Measurements from ENCODE around the gene PTPN4. TPM values are rescaled to one million over a fixed set of nuclear protein-coding genes. Genes with fewer than 3 reads are reported as not detected.

PTPN4 gene
- total and polyA plus RNA-seq, 2 experiments from 2014 or later = 41.6 to 90.4 TPM

GRCh38 chr2:120028795-120029194 is 269.1 kb downstream of the PTPN4 start:
- no peak overlapping the region for H3K4me3 Mint-ChIP-seq
- peaks cover 34% of the 10 kb centered on the region for H3K36me3 Mint-ChIP-seq (ENCODE audit: low read depth)
- Histone ChIP-seq H3K4me3 (no peak overlapping the region), H4K20me1 (replicated peaks; ENCODE audit: insufficient read depth) (peaks cover 6% of the 10 kb centered on the region; the same call in 1 of the 2 replicates), H3F3A (replicated peaks; ENCODE audit: low read depth) (no peaks in the 10 kb centered on the region), H3K9me2 (ENCODE audit: insufficient read depth) (no peaks in the 10 kb centered on the region), H3K4me2 (no peak overlapping the region), H3K4me1 (ENCODE audit: insufficient read depth) (peaks cover 15% of the 10 kb centered on the region), H2AFZ (no peak overlapping the region), H3K36me3 (ENCODE audit: insufficient read depth) (no peaks in the 10 kb centered on the region), H3K79me2 (replicated peaks; ENCODE audit: insufficient read depth) (peaks cover 87% of the 10 kb centered on the region), H3K27ac (ENCODE audit: low read depth) (no peak overlapping the region), H3K27me3 (ENCODE audit: insufficient read depth) (no peaks in the 10 kb centered on the region)
- DNase-seq (ENCODE audit: low spot score) (no peak), ATAC-seq (no peak)
- H3K27ac Mint-ChIP-seq = no peak overlapping the region
- H3K27me3 Mint-ChIP-seq (ENCODE audit: insufficient read depth, low read depth, poor library complexity) = peaks cover 2% of the 10 kb centered on the region
- peaks cover 17% of the 10 kb centered on the region for H3K4me1 Mint-ChIP-seq
- no peak for TF ChIP-seq CREB1 (CRISPR knock-in tag; IDR thresholded peaks at IDR 0.05; ENCODE audit: low read depth)
- peaks cover 18% of the 10 kb centered on the region for H3K9me3 Mint-ChIP-seq

DNA sequence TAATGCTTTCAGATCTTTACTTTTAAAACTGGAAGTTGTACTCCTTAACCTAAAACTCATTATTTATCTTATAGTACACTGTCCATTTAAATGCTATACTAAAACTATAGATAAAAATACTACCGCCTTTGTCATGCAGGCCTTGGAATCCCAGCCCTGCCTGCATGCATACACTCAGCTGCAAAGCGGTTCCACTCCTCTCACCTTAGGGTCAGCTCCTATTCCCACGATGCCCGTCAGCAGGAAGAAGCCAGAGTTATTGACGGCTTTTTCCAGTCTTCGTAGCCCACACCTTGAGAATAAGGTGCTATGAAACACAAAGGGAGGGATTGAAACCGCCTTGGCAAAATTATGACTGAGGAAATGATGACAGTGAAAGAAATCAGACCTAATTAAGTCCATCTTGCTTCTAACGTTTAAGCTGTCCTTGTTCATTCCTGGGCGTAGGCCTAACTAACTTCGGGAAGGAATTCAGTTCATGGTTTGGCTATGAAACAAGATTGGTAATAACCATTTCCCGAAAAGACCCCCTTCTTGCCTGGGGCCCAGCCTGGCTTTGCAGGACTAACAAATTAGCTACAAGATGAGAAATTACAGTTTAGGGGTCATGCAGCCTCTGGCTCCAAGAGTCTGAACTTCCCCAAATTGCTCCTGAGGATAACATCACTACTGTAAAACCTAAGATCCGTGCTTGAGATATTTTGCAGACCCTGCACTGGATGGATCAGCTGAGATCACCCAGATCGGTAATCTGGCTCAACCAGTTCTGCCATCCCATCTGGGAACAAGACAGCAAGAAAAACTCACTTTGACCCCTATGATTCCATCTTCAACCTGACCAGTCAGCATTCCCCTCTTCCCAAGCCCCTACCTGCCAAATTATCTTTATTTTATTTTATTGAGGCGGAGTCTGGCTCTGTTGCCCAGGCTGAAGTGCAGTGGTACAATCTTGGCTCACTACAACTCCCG is 270.2 kb downstream of the PTPN4 start:
- Mint-ChIP-seq H3K9me3 (peaks cover 9% of the 10 kb centered on the region; the same call in 2 of the 3 replicates), H3K4me3 (no peak overlapping the region), H3K27me3 (ENCODE audit: insufficient read depth, low read depth, poor library complexity) (peaks cover 1% of the 10 kb centered on the region), H3K27ac (no peak overlapping the region; the same call in 1 of the 2 replicates), H3K36me3 (ENCODE audit: low read depth) (peaks cover 23% of the 10 kb centered on the region), H3K4me1 (peaks cover 27% of the 10 kb centered on the region)
- Histone ChIP-seq H3K36me3 (ENCODE audit: insufficient read depth) (no peaks in the 10 kb centered on the region), H3K27ac (ENCODE audit: low read depth) (peak overlapping the region; percentile 18; the same call in 1 of the 2 replicates), H3K4me1 (ENCODE audit: insufficient read depth) (peaks cover 15% of the 10 kb centered on the region), H3K9me2 (ENCODE audit: insufficient read depth) (no peaks in the 10 kb centered on the region), H3K4me2 (peak overlapping the region; percentile 2; the same call in 1 of the 2 replicates), H3K79me2 (replicated peaks; ENCODE audit: insufficient read depth) (peaks cover 79% of the 10 kb centered on the region), H2AFZ (no peak overlapping the region), H3K4me3 (no peak overlapping the region), H4K20me1 (replicated peaks; ENCODE audit: insufficient read depth) (peaks cover 6% of the 10 kb centered on the region; the same call in 1 of the 2 replicates), H3K27me3 (ENCODE audit: insufficient read depth) (no peaks in the 10 kb centered on the region), H3F3A (replicated peaks; ENCODE audit: low read depth) (no peaks in the 10 kb centered on the region)
- TF ChIP-seq CREB1 (CRISPR knock-in tag; IDR thresholded peaks at IDR 0.05; ENCODE audit: low read depth) (no peak), JUNB (IDR thresholded peaks at IDR 0.05; ENCODE audit: unreplicated experiment) (no peak), POLR2AphosphoS5 (IDR thresholded peaks at IDR 0.05; ENCODE audit: low read depth) (no peak), STAT1 (IDR thresholded peaks at IDR 0.05; ENCODE audit: unreplicated experiment) (no peak), EZH2 (IDR thresholded peaks at IDR 0.05; ENCODE audit: low read depth, unreplicated experiment) (no peak), NANOG (IDR thresholded peaks at IDR 0.05; ENCODE audit: borderline replicate concordance) (no peak), ZNF114 (CRISPR knock-in tag; IDR thresholded peaks at IDR 0.05) (no peak), ETS1 (IDR thresholded peaks at IDR 0.05) (no peak), ZNF331 (CRISPR knock-in tag; IDR thresholded peaks at IDR 0.05; ENCODE audit: low read depth) (no peak), EZH2phosphoT487 (IDR thresholded peaks at IDR 0.05; ENCODE audit: unreplicated experiment) (no peak)
- DNase-seq (ENCODE audit: low spot score) = peak; percentile 51
- ATAC-seq = peak; percentile 86

Data from GM23338 (cell line).